ENCODE results near the gene SPOUT1.
"Not testable (repeated sequence)": the region's sequence is repeated elsewhere in the genome, so short reads cannot be mapped to it uniquely, and the experiment has no call there.

The SPOUT1 gene, protein sequence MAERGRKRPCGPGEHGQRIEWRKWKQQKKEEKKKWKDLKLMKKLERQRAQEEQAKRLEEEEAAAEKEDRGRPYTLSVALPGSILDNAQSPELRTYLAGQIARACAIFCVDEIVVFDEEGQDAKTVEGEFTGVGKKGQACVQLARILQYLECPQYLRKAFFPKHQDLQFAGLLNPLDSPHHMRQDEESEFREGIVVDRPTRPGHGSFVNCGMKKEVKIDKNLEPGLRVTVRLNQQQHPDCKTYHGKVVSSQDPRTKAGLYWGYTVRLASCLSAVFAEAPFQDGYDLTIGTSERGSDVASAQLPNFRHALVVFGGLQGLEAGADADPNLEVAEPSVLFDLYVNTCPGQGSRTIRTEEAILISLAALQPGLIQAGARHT

DNA sequence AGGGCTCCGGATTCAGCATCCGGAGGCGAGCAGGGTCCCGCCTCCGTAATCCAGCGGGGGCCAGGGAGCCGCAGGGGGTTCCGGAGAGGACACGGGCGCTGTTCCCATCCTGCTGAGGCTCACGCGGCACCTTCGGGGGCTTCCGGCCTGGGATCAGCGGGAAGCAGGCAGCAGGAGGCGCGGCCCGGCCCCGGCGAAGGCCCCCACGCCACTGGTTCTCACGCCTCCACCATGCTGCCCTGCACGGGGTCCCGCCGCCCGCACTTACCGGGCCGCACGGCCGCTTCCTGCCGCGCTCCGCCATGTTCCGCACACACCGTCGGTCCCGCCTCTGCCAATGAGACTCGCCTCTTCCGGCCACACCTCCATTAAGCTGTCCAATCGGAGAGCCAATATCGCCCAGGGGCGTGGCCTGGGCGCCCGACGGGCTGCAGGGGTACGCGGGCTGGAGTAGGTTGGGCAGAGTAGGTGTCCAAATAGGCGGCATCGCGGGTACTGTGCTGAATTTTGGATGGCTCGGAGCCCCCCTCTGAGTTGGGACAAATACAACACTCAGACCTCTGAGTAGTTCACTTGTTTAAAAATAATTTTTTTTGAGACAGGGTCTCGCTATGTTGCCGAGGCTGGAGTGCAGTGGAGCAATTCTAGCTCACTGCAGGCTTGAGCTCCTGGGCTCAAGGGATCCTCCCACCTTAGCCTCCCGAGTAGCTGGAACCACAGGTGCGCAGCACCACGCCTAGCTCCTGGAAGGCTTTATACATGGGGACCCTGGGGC is at the start of gene SPOUT1:
SPOUT1 (minus strand) TSS at position 318 of the 775 bp plus-strand sequence; CDS start at position 304, 14 bp downstream.
- Histone ChIP-seq H4K20me1 (ENCODE audit: insufficient read depth, low read length) (no peaks in the 10 kb centered on the region), H2AFZ (ENCODE audit: low read depth, low read length) (peak within 1 kb of the TSS; percentile 87), H3K4me2 (ENCODE audit: insufficient read depth, low read length) (peak within 1 kb of the TSS; percentile 88), H3K27me3 (ENCODE audit: insufficient read depth, low read length, poor library complexity) (no peaks in the 10 kb centered on the region), H3K27ac (ENCODE audit: low read length) (peak within 1 kb of the TSS; percentile 82), H3K9ac (ENCODE audit: low read depth, low read length) (peak within 1 kb of the TSS; percentile 87), H3K9me3 (ENCODE audit: insufficient read depth, low read length, severe bottlenecking) (no peaks in the 10 kb centered on the region), H3K79me2 (ENCODE audit: insufficient read depth, low read length) (peaks cover 23% of the 10 kb centered on the region), H3K36me3 (ENCODE audit: insufficient read depth, low read length) (peaks cover 48% of the 10 kb centered on the region), H3K4me1 (ENCODE audit: insufficient read depth, low read length) (peaks cover 30% of the 10 kb centered on the region), H3K4me3 (ENCODE audit: low read depth in 1 of 2, low read length in 2 of 2) (peak within 1 kb of the TSS; percentile 74 to 91)
- peak; percentile 95 for DNase-seq
- ATAC-seq (ENCODE audit: insufficient read depth, low read depth): peak; percentile 96
- TF ChIP-seq, protein P1, sequence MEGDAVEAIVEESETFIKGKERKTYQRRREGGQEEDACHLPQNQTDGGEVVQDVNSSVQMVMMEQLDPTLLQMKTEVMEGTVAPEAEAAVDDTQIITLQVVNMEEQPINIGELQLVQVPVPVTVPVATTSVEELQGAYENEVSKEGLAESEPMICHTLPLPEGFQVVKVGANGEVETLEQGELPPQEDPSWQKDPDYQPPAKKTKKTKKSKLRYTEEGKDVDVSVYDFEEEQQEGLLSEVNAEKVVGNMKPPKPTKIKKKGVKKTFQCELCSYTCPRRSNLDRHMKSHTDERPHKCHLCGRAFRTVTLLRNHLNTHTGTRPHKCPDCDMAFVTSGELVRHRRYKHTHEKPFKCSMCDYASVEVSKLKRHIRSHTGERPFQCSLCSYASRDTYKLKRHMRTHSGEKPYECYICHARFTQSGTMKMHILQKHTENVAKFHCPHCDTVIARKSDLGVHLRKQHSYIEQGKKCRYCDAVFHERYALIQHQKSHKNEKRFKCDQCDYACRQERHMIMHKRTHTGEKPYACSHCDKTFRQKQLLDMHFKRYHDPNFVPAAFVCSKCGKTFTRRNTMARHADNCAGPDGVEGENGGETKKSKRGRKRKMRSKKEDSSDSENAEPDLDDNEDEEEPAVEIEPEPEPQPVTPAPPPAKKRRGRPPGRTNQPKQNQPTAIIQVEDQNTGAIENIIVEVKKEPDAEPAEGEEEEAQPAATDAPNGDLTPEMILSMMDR (IDR thresholded peaks at IDR 0.05; ENCODE audit: borderline replicate concordance, extremely low read depth, low read length, poor library complexity, severe bottlenecking): no peak
- TF ChIP-seq EZH2 (IDR thresholded peaks at IDR 0.05; ENCODE audit: borderline replicate concordance, low read depth, low read length, severe bottlenecking): no peak

DNA sequence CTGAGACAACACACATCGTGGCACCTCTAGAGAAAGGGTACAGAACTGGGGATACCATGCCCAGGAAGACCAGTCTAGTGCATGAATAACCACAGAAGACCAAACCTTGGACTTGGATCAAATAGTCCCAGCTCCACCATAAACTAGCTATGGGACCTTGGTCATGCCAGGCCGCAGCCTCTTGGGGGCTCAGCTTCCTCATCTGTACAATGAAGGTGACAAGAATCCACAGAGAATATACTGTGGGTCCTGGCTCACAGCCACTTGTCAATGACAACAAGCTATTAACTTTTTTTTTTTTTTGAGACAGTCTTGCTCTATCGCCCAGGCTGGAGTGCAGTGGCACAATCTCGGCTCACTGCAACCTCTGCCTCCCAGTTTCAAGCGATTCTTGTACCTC is 48.3 kb upstream of the SPOUT1 start:
- Histone ChIP-seq H3K4me3 (ENCODE audit: low read depth in 1 of 2, low read length in 2 of 2) (no peak overlapping the region), H3K9me3 (ENCODE audit: insufficient read depth, low read length, severe bottlenecking) (no peaks in the 10 kb centered on the region), H3K27me3 (ENCODE audit: insufficient read depth, low read length, poor library complexity) (no peaks in the 10 kb centered on the region), H3K79me2 (ENCODE audit: insufficient read depth, low read length) (peaks cover 37% of the 10 kb centered on the region), H4K20me1 (ENCODE audit: insufficient read depth, low read length) (no peaks in the 10 kb centered on the region), H2AFZ (ENCODE audit: low read depth, low read length) (no peak overlapping the region), H3K36me3 (ENCODE audit: insufficient read depth, low read length) (no peaks in the 10 kb centered on the region), H3K27ac (ENCODE audit: low read length) (no peak overlapping the region), H3K9ac (ENCODE audit: low read depth, low read length) (no peak overlapping the region), H3K4me1 (ENCODE audit: insufficient read depth, low read length) (peaks cover 10% of the 10 kb centered on the region), H3K4me2 (ENCODE audit: insufficient read depth, low read length) (no peak overlapping the region)
- ATAC-seq (ENCODE audit: insufficient read depth, low read depth): no peak
- DNase-seq: no peak
- TF ChIP-seq, protein P1 (IDR thresholded peaks at IDR 0.05; ENCODE audit: borderline replicate concordance, extremely low read depth, low read length, poor library complexity, severe bottlenecking): no peak
- no peak for TF ChIP-seq EZH2 (IDR thresholded peaks at IDR 0.05; ENCODE audit: borderline replicate concordance, low read depth, low read length, severe bottlenecking)

DNA sequence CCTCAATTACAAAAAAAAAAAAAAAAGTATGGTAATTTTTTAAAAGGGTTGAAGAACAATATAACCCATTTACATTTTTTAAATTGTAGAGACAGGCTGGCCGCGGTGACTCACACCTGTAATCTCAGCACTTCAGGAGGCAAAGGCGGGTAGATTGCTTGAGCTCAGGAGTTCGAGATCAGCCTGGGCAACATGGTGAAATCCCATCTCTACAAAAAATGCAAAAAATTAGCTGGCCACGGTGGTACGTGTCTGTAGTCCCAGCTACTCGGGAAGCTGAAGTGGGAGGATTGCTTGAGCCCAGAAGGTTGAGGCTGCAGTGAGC is 41.3 kb upstream of the SPOUT1 start:
- not testable (repeated sequence) for H3K4me1 ChIP-seq (ENCODE audit: insufficient read depth, low read length); H3K79me2 ChIP-seq (ENCODE audit: insufficient read depth, low read length); DNase-seq; H3K4me3 ChIP-seq (ENCODE audit: low read depth in 1 of 2, low read length in 2 of 2); H3K36me3 ChIP-seq (ENCODE audit: insufficient read depth, low read length); H2AFZ ChIP-seq (ENCODE audit: low read depth, low read length); H3K9me3 ChIP-seq (ENCODE audit: insufficient read depth, low read length, severe bottlenecking); H3K9ac ChIP-seq (ENCODE audit: low read depth, low read length); H3K27ac ChIP-seq (ENCODE audit: low read length); H3K4me2 ChIP-seq (ENCODE audit: insufficient read depth, low read length); H4K20me1 ChIP-seq (ENCODE audit: insufficient read depth, low read length); H3K27me3 ChIP-seq (ENCODE audit: insufficient read depth, low read length, poor library complexity); ATAC-seq (ENCODE audit: insufficient read depth, low read depth)

Data from DND-41 (cell line).